ENCODE measurements around the gene C14orf180.
"Not testable (repeated sequence)": the region's sequence is repeated elsewhere in the genome, so short reads cannot be mapped to it uniquely, and the experiment has no call there.

C14orf180 gene

DNA sequence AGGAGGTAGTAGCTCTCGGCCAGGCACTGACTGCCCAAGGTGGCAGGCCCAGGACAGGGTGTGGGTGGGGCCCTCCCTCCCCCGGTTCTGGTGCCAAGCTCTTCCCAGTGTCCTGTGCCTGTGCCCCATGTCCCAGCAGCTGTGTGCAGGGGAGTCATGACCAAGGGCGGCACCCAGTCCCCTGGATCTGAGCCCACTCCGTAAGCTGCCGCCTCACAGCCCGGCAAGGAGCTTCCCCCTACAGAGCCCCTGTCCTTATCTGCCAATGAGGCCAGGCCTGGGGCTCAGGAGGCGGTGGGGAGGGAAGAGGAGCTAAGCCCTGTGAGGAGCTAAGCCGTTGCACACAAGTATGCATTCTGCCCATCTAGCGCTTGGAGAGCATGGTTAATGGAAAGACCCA is 5.6 kb upstream of the C14orf180 start:
- no peak for DNase-seq (ENCODE audit: low read depth, low spot score)
- no peak overlapping the region for H3K4me3 ChIP-seq (ENCODE audit: low read length)

GRCh38 chr14:104574536-104574935 is 5.0 kb upstream of the C14orf180 start:
- no peak for DNase-seq (ENCODE audit: low read depth, low spot score)
- H3K4me3 ChIP-seq (ENCODE audit: low read length) = no peak overlapping the region

- H3K4me3 ChIP-seq (ENCODE audit: low read length) = no peak overlapping the region
- DNase-seq (ENCODE audit: low read depth, low spot score) = no peak
Observed at GRCh38 chr14:104574978-104575583, 4.5 kb upstream of the C14orf180 start.

- no peak overlapping the region for H3K4me3 ChIP-seq (ENCODE audit: low read length)
- no peak for DNase-seq (ENCODE audit: low read depth, low spot score)
Observed at GRCh38 chr14:104576232-104576969, 3.2 kb upstream of the C14orf180 start.

DNA sequence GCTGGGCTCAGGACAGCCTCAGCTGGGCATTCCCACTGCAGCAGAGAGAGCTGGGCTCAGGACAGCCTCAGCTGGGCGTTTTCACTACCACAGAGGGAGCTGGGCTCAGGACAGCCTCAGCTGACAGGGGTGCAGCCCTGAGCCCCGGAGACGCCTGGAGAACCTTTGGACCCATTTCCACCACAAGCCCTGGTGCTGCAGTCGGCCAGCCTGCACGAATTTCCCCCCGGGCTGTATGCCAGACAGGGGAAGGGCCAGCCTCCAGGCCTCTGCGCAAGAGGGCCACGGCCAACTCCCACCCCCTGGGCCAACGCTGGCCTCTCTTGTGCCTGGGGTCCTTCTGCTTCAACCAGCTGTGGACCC is 2.6 kb upstream of the C14orf180 start:
- no peak overlapping the region for H3K4me3 ChIP-seq (ENCODE audit: low read length)
- DNase-seq (ENCODE audit: low read depth, low spot score) = no peak

- H3K4me3 ChIP-seq (ENCODE audit: low read length) = no peak overlapping the region
- DNase-seq (ENCODE audit: low read depth, low spot score) = no peak
Observed at GRCh38 chr14:104577426-104577825, 2.1 kb upstream of the C14orf180 start.

DNA sequence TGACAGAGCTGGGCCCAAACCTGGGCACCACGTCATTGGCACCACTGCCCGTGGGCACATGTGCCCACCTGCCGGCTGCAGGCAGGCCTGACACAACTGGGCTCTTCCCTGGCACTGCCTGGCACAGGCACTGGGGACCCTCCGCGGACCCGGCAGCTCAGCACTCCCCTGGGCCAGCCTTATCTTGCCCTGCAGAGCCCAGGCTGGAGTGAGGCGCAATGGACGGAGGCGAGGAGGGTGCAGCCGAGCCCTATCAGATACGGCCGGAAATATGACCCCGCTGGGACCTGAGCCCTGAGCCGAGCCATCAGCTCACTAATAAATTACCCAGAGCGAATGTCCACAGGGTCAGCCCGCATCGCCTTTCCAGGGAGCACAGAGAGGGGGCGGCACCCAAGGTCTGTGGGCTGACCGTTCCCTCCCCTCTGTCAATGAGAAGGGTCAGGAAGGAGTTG is 1.7 kb upstream of the C14orf180 start:
- DNase-seq (ENCODE audit: low read depth, low spot score) = no peak
- no peak overlapping the region for H3K4me3 ChIP-seq (ENCODE audit: low read length)

DNA sequence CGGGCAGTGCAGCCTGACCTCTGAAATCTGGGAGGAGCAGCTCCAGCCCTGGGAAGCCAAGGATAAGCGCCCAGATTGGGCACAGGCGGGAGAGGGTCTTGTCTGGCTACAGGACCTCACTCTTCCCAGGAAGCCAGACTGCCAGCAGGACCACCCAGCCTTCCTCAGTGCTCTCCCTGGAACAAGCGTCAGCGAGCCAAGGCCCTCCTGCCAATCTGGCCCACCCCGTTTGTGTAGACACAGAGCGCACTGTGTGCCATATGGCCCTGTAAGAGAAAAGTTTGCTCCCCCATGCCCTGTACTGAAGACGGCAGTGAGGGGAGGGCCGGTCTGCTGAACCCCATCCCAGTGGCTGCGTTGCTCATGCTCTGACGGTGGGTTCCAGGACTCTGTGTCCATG is 1.2 kb upstream of the C14orf180 start:
- H3K4me3 ChIP-seq (ENCODE audit: low read length) = no peak overlapping the region
- DNase-seq (ENCODE audit: low read depth, low spot score) = no peak

DNA sequence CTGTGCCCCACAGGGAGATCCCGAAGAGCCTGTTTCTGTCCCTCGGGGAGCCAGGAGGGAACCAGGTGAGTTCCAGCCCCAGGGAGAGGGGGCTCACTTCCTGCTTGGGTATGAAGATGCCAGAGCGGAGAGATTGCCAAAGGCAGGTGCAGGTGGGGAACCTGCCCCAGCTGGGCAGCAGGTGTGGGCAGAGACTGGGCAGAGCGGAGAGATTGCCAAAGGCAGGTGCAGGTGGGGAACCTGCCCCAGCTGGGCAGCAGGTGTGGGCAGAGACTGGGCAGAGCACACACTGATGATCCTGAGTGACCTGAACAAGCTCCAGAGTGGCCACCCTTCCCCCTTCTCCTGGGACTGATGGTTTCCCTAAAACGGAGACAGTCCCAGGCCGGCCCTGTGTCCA is 375 bp downstream of the C14orf180 start:
- not testable (repeated sequence) for DNase-seq (ENCODE audit: low read depth, low spot score); H3K4me3 ChIP-seq (ENCODE audit: low read length)

DNA sequence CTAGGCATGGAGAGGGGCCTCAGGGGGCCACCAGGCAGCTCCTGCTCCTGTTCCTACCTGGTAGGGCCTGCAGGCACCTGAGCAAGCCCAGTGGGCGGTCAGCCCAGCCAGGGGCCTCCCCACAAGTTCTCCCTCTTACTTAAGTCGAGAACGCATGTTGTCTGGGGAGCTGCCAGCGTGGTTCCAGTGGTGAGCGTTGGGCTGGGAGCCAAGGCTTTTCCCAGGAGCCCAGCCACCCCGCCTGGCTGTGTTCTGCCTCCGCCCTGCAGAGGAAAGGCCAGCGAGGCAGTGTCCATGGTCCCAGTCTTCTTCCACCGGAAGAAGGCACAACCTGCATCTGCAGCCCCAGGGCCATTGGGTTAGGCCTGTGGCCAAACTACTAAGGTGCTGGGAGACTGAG is 1.4 kb downstream of the C14orf180 start:
- DNase-seq (ENCODE audit: low read depth, low spot score) = no peak

DNA sequence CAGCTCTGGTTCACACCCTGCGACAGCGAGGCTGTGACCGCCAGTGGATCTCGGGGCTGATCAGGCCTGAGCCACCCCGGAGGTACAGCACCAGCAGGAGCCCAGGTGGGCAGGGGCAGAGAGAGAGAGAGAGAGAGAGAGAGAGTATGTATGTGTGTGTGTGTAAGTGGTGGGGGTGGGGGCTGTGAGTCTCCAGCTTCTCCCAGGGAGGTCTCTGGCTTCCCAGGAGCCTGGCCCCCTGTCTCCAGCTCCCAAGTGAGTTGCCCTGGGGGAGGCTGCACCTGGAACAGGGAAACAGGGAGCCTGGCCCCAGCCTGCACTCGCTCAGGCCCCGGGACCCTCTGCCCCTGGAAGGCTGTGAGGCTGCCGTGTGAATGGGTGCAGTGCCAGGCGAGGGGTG is 2.0 kb downstream of the C14orf180 start:
- no peak for DNase-seq (ENCODE audit: low read depth, low spot score)
- no peak overlapping the region for H3K4me3 ChIP-seq (ENCODE audit: low read length)

More for the DNA sequence above, 1.4 kb downstream of the C14orf180 start:
- no peak overlapping the region for H3K4me3 ChIP-seq (ENCODE audit: low read length)

DNA sequence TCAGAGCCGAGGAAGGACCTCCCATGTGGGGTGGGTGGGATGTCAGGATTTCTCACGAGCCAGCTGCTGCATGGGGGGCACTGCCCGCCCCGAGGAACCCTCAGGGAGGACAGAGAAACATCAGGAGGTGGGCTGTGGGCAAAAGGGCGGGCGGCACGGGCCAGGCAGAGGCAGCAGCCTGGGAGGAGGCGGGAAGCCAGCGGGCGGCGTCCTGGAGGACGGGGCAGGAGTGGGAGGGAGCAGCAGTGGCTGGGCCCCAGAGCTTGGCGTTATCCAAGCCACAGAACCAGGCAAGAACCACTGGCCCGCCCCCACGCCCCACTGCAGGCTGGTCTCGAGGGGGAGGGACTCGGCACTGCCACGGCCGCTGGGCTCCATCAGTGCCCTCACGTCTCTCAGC is 2.4 kb downstream of the C14orf180 start:
- H3K4me3 ChIP-seq (ENCODE audit: low read length) = no peak overlapping the region

GRCh38 chr14:104582662-104583061 is 3.1 kb downstream of the C14orf180 start:
- H3K4me3 ChIP-seq (ENCODE audit: low read length) = no peak overlapping the region

More for the DNA sequence above, 2.4 kb downstream of the C14orf180 start:
- no peak for DNase-seq (ENCODE audit: low read depth, low spot score)

DNA sequence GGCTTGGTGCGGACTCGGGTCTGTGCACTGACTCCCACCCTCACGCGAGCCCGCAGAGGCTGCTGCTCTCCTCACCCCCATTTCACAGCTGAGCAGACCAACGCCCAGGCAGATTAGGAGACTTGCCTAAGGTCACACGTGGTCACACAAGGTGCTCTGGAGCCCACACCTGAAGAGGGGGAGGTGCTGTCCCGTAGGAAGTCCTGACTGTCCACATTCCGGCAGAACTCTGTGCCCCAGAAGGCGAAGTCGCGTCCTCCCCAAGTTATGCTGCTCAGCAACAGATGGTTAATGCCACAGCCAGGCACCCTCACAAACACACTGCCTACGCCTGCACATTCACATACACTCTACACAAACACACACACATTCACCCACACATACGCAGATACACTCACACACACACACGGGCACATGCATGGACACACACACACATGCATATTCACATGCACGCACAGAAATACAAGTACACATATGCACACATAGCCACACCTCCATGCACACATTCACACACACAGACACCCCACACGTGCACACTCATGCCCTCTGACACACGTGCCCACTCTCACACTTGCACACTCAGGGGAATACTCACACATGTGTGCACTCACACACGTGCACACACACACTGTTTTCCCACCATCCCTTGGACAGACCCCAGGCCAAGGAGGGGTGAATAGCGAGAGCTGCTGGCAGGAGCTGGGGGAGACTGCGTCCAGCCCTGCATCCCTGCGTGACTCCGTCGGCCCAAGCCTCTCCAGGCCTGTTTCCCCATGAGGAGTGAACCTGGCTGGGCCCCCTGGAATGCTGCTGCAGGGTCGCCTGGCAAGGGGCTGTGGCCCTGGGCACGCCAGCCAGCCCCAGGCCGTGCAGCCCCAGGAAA is 4.1 kb downstream of the C14orf180 start:
- no peak for DNase-seq (ENCODE audit: low read depth, low spot score)

More at GRCh38 chr14:104582662-104583061, 3.1 kb downstream of the C14orf180 start:
- no peak for DNase-seq (ENCODE audit: low read depth, low spot score)

DNA sequence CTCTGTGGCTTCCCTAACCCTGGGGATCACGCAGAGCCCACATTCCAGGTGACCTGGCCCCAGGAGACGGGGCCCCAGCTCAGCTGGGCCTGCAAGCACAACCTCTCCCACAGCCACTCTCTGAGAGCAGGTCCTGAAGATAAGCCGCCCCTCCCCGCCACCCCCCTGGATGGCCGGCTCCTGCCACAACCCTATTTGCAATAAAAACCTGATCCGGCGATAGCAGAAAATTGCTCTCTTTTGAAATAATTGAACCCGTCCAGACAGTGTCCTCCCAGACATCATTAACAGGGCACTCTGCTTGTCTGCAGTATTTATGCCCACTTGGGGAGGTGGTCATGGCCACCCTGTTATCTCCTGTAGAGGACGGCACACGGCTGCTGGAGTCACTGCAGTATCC is 5.0 kb downstream of the C14orf180 start:
- no peak for DNase-seq (ENCODE audit: low read depth, low spot score)
- no peak overlapping the region for H3K4me3 ChIP-seq (ENCODE audit: low read length)

More for the DNA sequence above, 4.1 kb downstream of the C14orf180 start:
- no peak overlapping the region for H3K4me3 ChIP-seq (ENCODE audit: low read length)

DNA sequence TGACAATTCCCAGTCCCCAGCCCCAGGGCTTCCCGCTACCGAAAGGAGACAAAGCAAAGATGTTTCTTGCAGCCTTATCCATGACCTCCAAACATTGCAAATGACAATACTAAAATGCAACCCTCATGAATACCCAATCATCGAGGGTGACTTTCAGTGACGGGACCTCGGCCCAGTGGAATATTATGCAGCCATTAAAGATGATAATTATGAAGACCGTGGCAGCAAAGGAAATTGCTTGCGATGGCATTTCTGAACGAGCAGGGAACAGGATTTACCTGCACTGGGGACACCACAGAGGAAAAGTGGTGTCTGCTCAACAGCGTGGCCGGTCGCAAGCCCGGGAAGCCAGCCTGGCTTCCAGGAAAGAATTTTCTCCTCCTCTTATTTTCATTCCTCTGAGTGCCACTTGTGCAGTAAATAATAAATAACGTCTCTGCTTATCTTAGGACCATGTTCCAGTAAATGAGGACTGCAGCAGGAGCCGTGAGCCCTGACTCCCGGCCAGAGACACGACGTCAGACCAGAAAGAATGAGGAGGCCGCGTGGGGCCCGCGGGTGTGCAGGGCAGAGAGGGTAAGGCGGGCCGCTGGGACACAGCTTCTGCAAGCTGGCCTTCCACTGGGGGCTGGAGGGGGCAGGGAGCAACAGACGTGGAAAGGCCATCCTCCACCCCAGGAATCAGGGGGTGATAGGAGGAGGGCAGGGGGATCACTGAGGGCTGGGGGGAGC is 6.6 kb downstream of the C14orf180 start:
- no peak overlapping the region for H3K4me3 ChIP-seq (ENCODE audit: low read length)
- no peak for DNase-seq (ENCODE audit: low read depth, low spot score)

GRCh38 chr14:104586832-104587620 is 7.5 kb downstream of the C14orf180 start:
- H3K4me3 ChIP-seq (ENCODE audit: low read length) = no peak overlapping the region
- no peak for DNase-seq (ENCODE audit: low read depth, low spot score)

- no peak overlapping the region for H3K4me3 ChIP-seq (ENCODE audit: low read length)
- no peak for DNase-seq (ENCODE audit: low read depth, low spot score)
Observed at GRCh38 chr14:104587641-104588040, 8.1 kb downstream of the C14orf180 start.
